CD14-positive monocyte (primary cell): Measurements from ENCODE around the gene RPUSD4. TPM values are rescaled to one million over a fixed set of nuclear protein-coding genes. Genes with fewer than 3 reads are reported as not detected.

Experiments
- DNase-seq, 3 donors: peaks; one replicate each; pipeline ENCODE4 v3.0.0-alpha.2; 2011 to 2022
- H2AFZ ChIP-seq: 2 replicates; pipeline ENCODE4 v1.6.0; 2012; ENCODE audit warnings: mild to moderate bottlenecking, low read depth, low read length, inconsistent platforms; ENCODE audit not compliant: insufficient read depth, poor library complexity, severe bottlenecking
- H3K27ac ChIP-seq, 2 donors: 1 replicate in 1 of 2; 2 replicates in 1 of 2; pipeline ENCODE4 v1.5.1; 2012 to 2013; ENCODE audit warnings: low read length in 2 of 2, control low read depth in 1 of 2, inconsistent platforms in 1 of 2, low read depth in 1 of 2, mild to moderate bottlenecking in 1 of 2
- H3K27me3 ChIP-seq, 2 donors: one replicate each; pipeline versions ENCODE4 v1.6.0 to v1.6.1; 2011 to 2013; ENCODE audit warnings: low read length in 2 of 2; ENCODE audit not compliant: control insufficient read depth in 2 of 2, insufficient read depth in 2 of 2
- H3K36me3 ChIP-seq, 2 donors: replicated peaks in 1 of 2; 1 replicate in 1 of 2; 2 replicates in 1 of 2; pipeline versions ENCODE4 v1.5.1 to v1.6.1; 2012 to 2013; ENCODE audit warnings: low read length in 2 of 2, control low read depth in 1 of 2, inconsistent platforms in 1 of 2, mild to moderate bottlenecking in 1 of 2; ENCODE audit not compliant: insufficient read depth in 2 of 2, control insufficient read depth in 1 of 2
- H3K4me1 ChIP-seq, 2 donors: 1 replicate in 1 of 2; 2 replicates in 1 of 2; pipeline versions ENCODE4 v1.5.1 to v1.6.1; 2012 to 2013; ENCODE audit warnings: low read length in 2 of 2, control low read depth in 1 of 2, inconsistent platforms in 1 of 2, mild to moderate bottlenecking in 1 of 2, moderate library complexity in 1 of 2; ENCODE audit not compliant: insufficient read depth in 2 of 2, control insufficient read depth in 1 of 2
- H3K4me2 ChIP-seq: replicated peaks from 2 replicates; pipeline ENCODE3; 2012; ENCODE audit warnings: low read length, moderate library complexity, mild to moderate bottlenecking; ENCODE audit not compliant: poor library complexity, severe bottlenecking; ENCODE audit errors: extremely low read depth
- H3K4me3 ChIP-seq, 3 experiments: fragments of 200-600 bp in 1 of 3; sonication (generic) in 1 of 3; replicated peaks in 1 of 3; 1 replicate in 2 of 3; 2 replicates in 1 of 3; pipeline ENCODE4 v1.5.1; 2011 to 2013; ENCODE audit warnings: low read length in 3 of 3, mild to moderate bottlenecking in 3 of 3, control low read depth in 2 of 3, low read depth in 2 of 3, inconsistent platforms in 1 of 3, moderate library complexity in 1 of 3
- H3K79me2 ChIP-seq: 2 replicates; pipeline ENCODE4 v1.6.0; 2012; ENCODE audit warnings: mild to moderate bottlenecking, control low read depth, inconsistent platforms, low read length, moderate library complexity; ENCODE audit not compliant: insufficient read depth
- H3K9ac ChIP-seq: 2 replicates; pipeline ENCODE4 v1.6.0; 2017; ENCODE audit warnings: low read length, mild to moderate bottlenecking; ENCODE audit not compliant: insufficient read depth, poor library complexity, severe bottlenecking
- H3K9me3 ChIP-seq, 2 donors: replicated peaks in 1 of 2; 1 replicate in 1 of 2; 2 replicates in 1 of 2; pipeline versions ENCODE4 v1.5.1 to v1.6.1; 2012 to 2013; ENCODE audit warnings: low read length in 2 of 2, control low read depth in 1 of 2; ENCODE audit not compliant: control insufficient read depth in 1 of 2, insufficient read depth in 1 of 2
- H4K20me1 ChIP-seq: 2 replicates; pipeline ENCODE4 v1.6.0; 2012; ENCODE audit warnings: mild to moderate bottlenecking, low read length, control low read depth, moderate library complexity; ENCODE audit not compliant: insufficient read depth
- H3K27ac Mint-ChIP-seq, 7 donors: one replicate each; pipeline ENCODE4 v1.8.0; 2020; ENCODE audit warnings: mild to moderate bottlenecking in 7 of 7, mixed read lengths in 7 of 7, moderate library complexity in 6 of 7, inconsistent platforms in 2 of 7
- H3K27me3 Mint-ChIP-seq, 3 donors: one replicate each; pipeline ENCODE4 v1.8.0; 2021 to 2022; ENCODE audit warnings: low read depth in 3 of 3, mild to moderate bottlenecking in 3 of 3, mixed read lengths in 3 of 3, moderate library complexity in 3 of 3, inconsistent platforms in 1 of 3
- H3K36me3 Mint-ChIP-seq, 2 donors: one replicate each; pipeline ENCODE4 v1.8.0; 2020; ENCODE audit warnings: mixed read lengths in 2 of 2, inconsistent platforms in 1 of 2, mild to moderate bottlenecking in 1 of 2
- H3K4me1 Mint-ChIP-seq: one replicate; pipeline ENCODE4 v1.8.0; 2020; ENCODE audit warnings: mild to moderate bottlenecking, mixed read lengths
- H3K4me3 Mint-ChIP-seq, 2 donors: one replicate each; pipeline ENCODE4 v1.8.0; 2020; ENCODE audit warnings: mild to moderate bottlenecking in 2 of 2, mixed read lengths in 2 of 2, moderate library complexity in 1 of 2
- H3K9me3 Mint-ChIP-seq, 7 donors: one replicate each; pipeline ENCODE4 v1.8.0; 2020 to 2022; ENCODE audit warnings: mixed read lengths in 7 of 7, mild to moderate bottlenecking in 6 of 7, moderate library complexity in 6 of 7, inconsistent platforms in 2 of 7
- WGBS: methylation state at CpG from one replicate; pipeline ENCODE4 v1.1.5; 2013; ENCODE audit warnings: missing lambda C conversion rate; ENCODE audit not compliant: insufficient coverage; 5-methylcytosine and 5-hydroxymethylcytosine counted together
- intact Hi-C, 2 donors: fragments of 100-400 bp; cut with micrococcal nuclease; formaldehyde crosslinking; loops; one replicate each; pipeline versions ENCODE4 v1.15.0 to v1.15.1; 2023
- polyA plus RNA-seq, 3 donors: library from polyadenylated mRNA; depleted of rRNA in 1 of 3; unstranded in 2 of 3; stranded (reverse) in 1 of 3; fragments of 300-500 nt in 2 of 3; fragments of >200 nt in 1 of 3; fragmentation: Illumina TruSeq in 2 of 3; gene quantifications; 1 replicate in 2 of 3; 2 replicates in 1 of 3; pipeline ENCODE4 v1.2.3, GENCODE V29; 2012 to 2021
- TF ChIP-seq, protein P1 (sequence below): fragments of 200-600 bp; IDR thresholded peaks from one replicate; pipeline ENCODE4 v1.8.0; 2022; ENCODE audit warnings: antibody characterized with exemption, mild to moderate bottlenecking

Gene RPUSD4
- polyA plus RNA-seq, 3 donors = 9.0 to 15.5 (median 10.3) TPM

DNA sequence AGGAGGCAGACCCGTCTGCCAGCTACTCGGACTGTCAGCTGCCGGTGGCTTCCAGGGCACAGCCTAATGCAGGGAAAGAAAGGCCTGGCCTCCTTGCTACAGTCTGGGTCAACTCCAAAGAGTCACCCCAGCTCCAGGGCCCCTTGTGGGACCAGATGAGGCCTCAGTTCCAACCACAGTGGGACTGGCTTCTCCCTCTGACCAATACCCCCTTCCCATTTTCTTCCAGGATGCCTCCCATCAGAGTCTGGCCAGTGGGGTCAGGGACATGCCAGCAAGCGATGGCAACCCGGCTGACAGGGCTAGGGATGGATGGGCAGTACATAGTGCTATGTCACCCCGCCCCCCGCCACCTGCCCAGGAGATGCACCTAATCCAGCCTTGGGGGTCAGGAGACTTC is 36.6 kb downstream of the RPUSD4 start:
- DNase-seq = no peak
- peaks cover 1 to 5% (median 1%) of the 10 kb centered on the region in 3 donors for H3K27me3 Mint-ChIP-seq
- H3K4me3 Mint-ChIP-seq = no peak overlapping the region
- no peak overlapping the region for H3K27ac Mint-ChIP-seq
- H3K9me3 ChIP-seq = no peaks in the 10 kb centered on the region
- H3K4me2 ChIP-seq = no peak overlapping the region
- no peak overlapping the region for H3K9ac ChIP-seq
- H3K4me1 Mint-ChIP-seq = peaks cover 13% of the 10 kb centered on the region
- H3K9me3 Mint-ChIP-seq = peaks cover 0 to 16% (median 11%) of the 10 kb centered on the region in 7 donors
- H3K4me1 ChIP-seq = peaks cover 10 to 13% of the 10 kb centered on the region in 2 donors
- no peaks in the 10 kb centered on the region for H3K79me2 ChIP-seq
- TF ChIP-seq, protein P1, sequence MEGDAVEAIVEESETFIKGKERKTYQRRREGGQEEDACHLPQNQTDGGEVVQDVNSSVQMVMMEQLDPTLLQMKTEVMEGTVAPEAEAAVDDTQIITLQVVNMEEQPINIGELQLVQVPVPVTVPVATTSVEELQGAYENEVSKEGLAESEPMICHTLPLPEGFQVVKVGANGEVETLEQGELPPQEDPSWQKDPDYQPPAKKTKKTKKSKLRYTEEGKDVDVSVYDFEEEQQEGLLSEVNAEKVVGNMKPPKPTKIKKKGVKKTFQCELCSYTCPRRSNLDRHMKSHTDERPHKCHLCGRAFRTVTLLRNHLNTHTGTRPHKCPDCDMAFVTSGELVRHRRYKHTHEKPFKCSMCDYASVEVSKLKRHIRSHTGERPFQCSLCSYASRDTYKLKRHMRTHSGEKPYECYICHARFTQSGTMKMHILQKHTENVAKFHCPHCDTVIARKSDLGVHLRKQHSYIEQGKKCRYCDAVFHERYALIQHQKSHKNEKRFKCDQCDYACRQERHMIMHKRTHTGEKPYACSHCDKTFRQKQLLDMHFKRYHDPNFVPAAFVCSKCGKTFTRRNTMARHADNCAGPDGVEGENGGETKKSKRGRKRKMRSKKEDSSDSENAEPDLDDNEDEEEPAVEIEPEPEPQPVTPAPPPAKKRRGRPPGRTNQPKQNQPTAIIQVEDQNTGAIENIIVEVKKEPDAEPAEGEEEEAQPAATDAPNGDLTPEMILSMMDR = no peak
- H2AFZ ChIP-seq = no peak overlapping the region
- no peak overlapping the region for H3K4me3 ChIP-seq
- WGBS = 98% methylated on average over 4 of the region's 7 CpGs
- intact Hi-C loops = no loop called here
- no peak overlapping the region for H3K27ac ChIP-seq
- no peaks in the 10 kb centered on the region for H4K20me1 ChIP-seq
- peaks cover 0 to 2% of the 10 kb centered on the region in 2 donors for H3K36me3 Mint-ChIP-seq
- H3K36me3 ChIP-seq = no peaks in the 10 kb centered on the region
- no peaks in the 10 kb centered on the region for H3K27me3 ChIP-seq

DNA sequence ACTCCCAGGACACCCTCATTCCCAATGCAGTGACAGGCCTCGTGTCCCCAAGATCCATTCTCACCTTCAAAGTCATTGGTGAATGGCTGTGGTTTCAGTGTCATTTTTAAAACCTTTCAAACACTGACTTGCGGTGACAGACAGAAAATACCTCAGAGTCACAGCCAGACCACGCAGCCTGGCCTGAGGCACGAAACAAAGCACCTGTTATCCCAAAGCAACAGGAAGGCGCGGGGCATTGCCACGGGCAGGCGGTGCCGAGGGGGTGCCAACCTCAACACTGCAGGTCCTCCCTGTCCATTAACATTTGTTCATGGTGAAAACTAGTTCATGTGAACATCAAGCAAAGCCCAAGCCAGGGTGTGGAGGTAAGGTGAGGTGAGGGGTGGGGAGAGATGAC is 38.2 kb downstream of the RPUSD4 start:
- Histone ChIP-seq H3K27ac (no peak overlapping the region), H3K4me1 (peaks cover 10 to 13% of the 10 kb centered on the region in 2 donors), H3K9ac (no peak overlapping the region), H4K20me1 (no peaks in the 10 kb centered on the region), H2AFZ (peak overlapping the region; percentile 81), H3K27me3 (no peaks in the 10 kb centered on the region), H3K9me3 (no peaks in the 10 kb centered on the region), H3K4me2 (no peak overlapping the region), H3K79me2 (no peaks in the 10 kb centered on the region), H3K4me3 (no peak overlapping the region), H3K36me3 (no peaks in the 10 kb centered on the region)
- Mint-ChIP-seq H3K4me3 (no peak overlapping the region), H3K4me1 (peaks cover 13% of the 10 kb centered on the region), H3K9me3 (peaks cover 3 to 23% (median 11%) of the 10 kb centered on the region in 7 donors), H3K27ac (peak overlapping the region in 1 of 7 donors; percentile 15), H3K36me3 (peaks cover 0 to 2% of the 10 kb centered on the region in 2 donors), H3K27me3 (peaks cover 1 to 5% (median 1%) of the 10 kb centered on the region in 3 donors)
- intact Hi-C loops = no loop called here
- 96% methylated on average over 4 of the region's 9 CpGs for WGBS
- TF ChIP-seq, protein P1 = no peak
- no peak for DNase-seq
